H1 (cell line): ENCODE results near the gene SELENOO. TPM values are rescaled to one million over a fixed set of nuclear protein-coding genes. Genes with fewer than 3 reads are reported as not detected.
A peak's percentile ranks its signal among the peaks of the same experiment; 100 is the strongest.

Experiments used
- CTCF ChIA-PET: fragments of 300-600 bp; sonication (Branson Sonifier 250); formaldehyde crosslinking; loops from one replicate; lab custom pipeline; 2021; ENCODE audit not compliant: partially characterized antibody; lab: Charles Lee
- POLR2A ChIA-PET: fragments of 300-600 bp; sonication (Branson Sonifier 250); formaldehyde crosslinking; loops from one replicate; lab custom pipeline; 2021; ENCODE audit warnings: inconsistent platforms; ENCODE audit not compliant: partially characterized antibody; lab: Charles Lee
- DNase-seq, 2 experiments: peaks; one replicate each; pipeline versions ENCODE4 v3.0.0 to v3.0.0-alpha.2; 2010 to 2022; ENCODE audit warnings: low spot score in 2 of 2, low read depth in 1 of 2, mixed read lengths in 1 of 2
- FAIRE-seq: peaks from 2 replicates; lab custom pipeline; 2011; peaks lifted over from hg19 to GRCh38; lab: Jason Lieb, UNC
- H2AFZ ChIP-seq: 2 replicates; pipeline ENCODE4 v1.8.1; 2012; ENCODE audit warnings: low read length, inconsistent platforms
- H2AK5ac ChIP-seq: 2 replicates; pipeline ENCODE4 v1.6.1; 2013; ENCODE audit warnings: low read depth, low read length
- H2BK120ac ChIP-seq: replicated peaks from 2 replicates; pipeline ENCODE3; 2013; ENCODE audit warnings: low read depth, low read length, inconsistent platforms
- H2BK12ac ChIP-seq: 2 replicates; pipeline ENCODE4 v1.6.1; 2013; ENCODE audit warnings: low read depth, low read length
- H2BK15ac ChIP-seq: 2 replicates; pipeline ENCODE4 v1.6.1; 2013; ENCODE audit warnings: low read length
- H2BK20ac ChIP-seq: 2 replicates; pipeline ENCODE4 v1.6.1; 2013; ENCODE audit warnings: low read length
- H2BK5ac ChIP-seq: 2 replicates; pipeline ENCODE4 v1.6.1; 2013; ENCODE audit warnings: low read depth, low read length
- H3K14ac ChIP-seq: 2 replicates; pipeline ENCODE4 v1.6.1; 2013; ENCODE audit warnings: inconsistent platforms; ENCODE audit not compliant: insufficient read length
- H3K18ac ChIP-seq: 2 replicates; pipeline ENCODE4 v1.6.1; 2013; ENCODE audit warnings: low read length; ENCODE audit errors: extremely low read depth
- H3K23ac ChIP-seq: 2 replicates; pipeline ENCODE4 v1.6.1; 2013; ENCODE audit warnings: inconsistent platforms; ENCODE audit not compliant: insufficient read length
- H3K23me2 ChIP-seq: 2 replicates; pipeline ENCODE4 v1.6.1; 2013; ENCODE audit warnings: low read depth, low read length
- H3K27ac ChIP-seq: 2 replicates; pipeline ENCODE4 v1.6.1; 2011; ENCODE audit warnings: low read depth, low read length, inconsistent platforms
- H3K27me3 ChIP-seq, 4 experiments: replicated peaks in 1 of 4; 1 replicate in 1 of 4; 2 replicates in 3 of 4; pipeline versions ENCODE4 v1.6.1 to v1.8.1; 2011 to 2013; ENCODE audit warnings: low read length in 3 of 4, mild to moderate bottlenecking in 3 of 4, inconsistent platforms in 2 of 4, mixed read lengths in 2 of 4, moderate library complexity in 1 of 4; ENCODE audit not compliant: control insufficient read depth in 3 of 4, insufficient read depth in 3 of 4; ENCODE audit errors: extremely low read depth in 1 of 4
- H3K36me3 ChIP-seq, 4 experiments: 2 replicates each; pipeline versions ENCODE4 v1.6.1 to v1.8.1; 2011 to 2013; ENCODE audit warnings: mild to moderate bottlenecking in 4 of 4, low read length in 3 of 4, moderate library complexity in 2 of 4, control low read depth in 1 of 4, inconsistent platforms in 1 of 4; ENCODE audit not compliant: insufficient read depth in 4 of 4, control insufficient read depth in 2 of 4
- H3K4ac ChIP-seq: replicated peaks from 2 replicates; pipeline ENCODE3; 2013; ENCODE audit warnings: low read length, low read depth, mixed read lengths, inconsistent platforms; ENCODE audit not compliant: insufficient read length
- H3K4me1 ChIP-seq, 4 experiments: replicated peaks in 1 of 4; 1 replicate in 1 of 4; 2 replicates in 3 of 4; pipeline versions ENCODE4 v1.6.1 to v1.8.1; 2011 to 2013; ENCODE audit warnings: low read length in 3 of 4, inconsistent platforms in 2 of 4, mixed read lengths in 1 of 4; ENCODE audit not compliant: insufficient read depth in 4 of 4, control insufficient read depth in 3 of 4
- H3K4me2 ChIP-seq, 2 experiments: 2 replicates each; pipeline versions ENCODE4 v1.6.1 to v1.8.1; 2011 to 2013; ENCODE audit warnings: low read depth in 2 of 2, low read length in 2 of 2, control low read depth in 1 of 2, inconsistent platforms in 1 of 2, mild to moderate bottlenecking in 1 of 2; ENCODE audit not compliant: insufficient read depth in 1 of 2
- H3K4me3 ChIP-seq, 4 experiments: fragments of 200-600, 300-600 bp in 1 of 4; sonication (generic), shearing (Covaris generic), sonication (Bioruptor Twin) in 1 of 4; 2 replicates each; pipeline versions ENCODE4 v1.5.1 to v1.8.1; 2011 to 2016; ENCODE audit warnings: low read length in 4 of 4, low read depth in 3 of 4, control low read depth in 2 of 4, inconsistent platforms in 2 of 4, mild to moderate bottlenecking in 2 of 4, mixed read lengths in 1 of 4, moderate library complexity in 1 of 4; ENCODE audit not compliant: insufficient read depth in 2 of 4; ENCODE audit errors: extremely low read depth in 1 of 4
- H3K56ac ChIP-seq: replicated peaks from 2 replicates; pipeline ENCODE3; 2013; ENCODE audit warnings: low read depth, mild to moderate bottlenecking, mixed read lengths, low read length, inconsistent platforms; ENCODE audit not compliant: insufficient read length
- H3K79me1 ChIP-seq: 2 replicates; pipeline ENCODE4 v1.6.1; 2013; ENCODE audit warnings: low read depth, low read length, control low read depth
- H3K79me2 ChIP-seq, 2 experiments: 2 replicates each; pipeline versions ENCODE4 v1.6.1 to v1.8.1; 2012 to 2013; ENCODE audit warnings: low read length in 2 of 2, mild to moderate bottlenecking in 2 of 2, inconsistent platforms in 1 of 2; ENCODE audit not compliant: insufficient read depth in 2 of 2, control insufficient read depth in 1 of 2
- H3K9ac ChIP-seq, 4 experiments: replicated peaks in 1 of 4; 1 replicate in 1 of 4; 2 replicates in 3 of 4; pipeline versions ENCODE4 v1.6.1 to v1.8.1; 2011 to 2013; ENCODE audit warnings: low read depth in 3 of 4, low read length in 3 of 4, control low read depth in 2 of 4, mild to moderate bottlenecking in 2 of 4, moderate library complexity in 2 of 4, inconsistent platforms in 1 of 4; ENCODE audit errors: extremely low read depth in 1 of 4
- H3K9me3 ChIP-seq, 2 experiments: 2 replicates each; pipeline versions ENCODE4 v1.6.1 to v1.8.1; 2012 to 2013; ENCODE audit warnings: mild to moderate bottlenecking in 2 of 2, moderate library complexity in 2 of 2, control low read depth in 1 of 2, inconsistent platforms in 1 of 2, low read depth in 1 of 2, low read length in 1 of 2, mixed read lengths in 1 of 2; ENCODE audit not compliant: insufficient read depth in 2 of 2
- H4K20me1 ChIP-seq, 2 experiments: replicated peaks in 1 of 2; 2 replicates each; pipeline versions ENCODE3 to v1.8.1; 2011 to 2013; ENCODE audit warnings: inconsistent platforms in 2 of 2, low read length in 2 of 2, mild to moderate bottlenecking in 1 of 2; ENCODE audit not compliant: insufficient read depth in 2 of 2, control insufficient read depth in 1 of 2
- H4K5ac ChIP-seq: 2 replicates; pipeline ENCODE4 v1.6.1; 2013; ENCODE audit warnings: low read length, low read depth, mixed read lengths, inconsistent platforms; ENCODE audit not compliant: insufficient read length
- H4K8ac ChIP-seq: 2 replicates; pipeline ENCODE4 v1.8.0; 2013; ENCODE audit warnings: mild to moderate bottlenecking, moderate library complexity, low read length, inconsistent platforms; ENCODE audit not compliant: insufficient read depth; ENCODE audit errors: extremely low read depth
- H4K91ac ChIP-seq: replicated peaks from 2 replicates; pipeline ENCODE3; 2013; ENCODE audit warnings: low read length, mixed read lengths, inconsistent platforms; ENCODE audit not compliant: insufficient read length
- ASH2L ChIP-seq: fragments of 200-600, 300-600 bp; sonication (generic); IDR thresholded peaks from one replicate; pipeline ENCODE4 v1.7.1; 2017; ENCODE audit warnings: low read length
- ATF2 ChIP-seq: IDR thresholded peaks from 2 replicates; pipeline ENCODE4 v1.6.1; 2012; ENCODE audit warnings: low read length, inconsistent platforms
- CTCF ChIP-seq, 3 experiments: IDR thresholded peaks; 1 replicate in 2 of 3; 2 replicates in 1 of 3; pipeline versions ENCODE4 v1.5.1 to v1.6.1; 2011; ENCODE audit warnings: low read length in 3 of 3, mild to moderate bottlenecking in 3 of 3, inconsistent platforms in 2 of 3, low read depth in 1 of 3, moderate library complexity in 1 of 3; ENCODE audit not compliant: insufficient read depth in 1 of 3; ENCODE audit errors: control extremely low read depth in 1 of 3
- GTF2F1 ChIP-seq: IDR thresholded peaks from 2 replicates; pipeline ENCODE4 v1.6.1; 2012; ENCODE audit warnings: low read depth, low read length, improper control_type of control experiment, borderline replicate concordance
- SIRT6 ChIP-seq: IDR thresholded peaks from one replicate; pipeline ENCODE4 v1.7.1; 2012; ENCODE audit warnings: low read length, inconsistent platforms
- SP2 ChIP-seq: IDR thresholded peaks from 2 replicates; pipeline ENCODE4 v1.6.1; 2012; ENCODE audit warnings: mild to moderate bottlenecking, low read length, inconsistent platforms
- SRF ChIP-seq: IDR thresholded peaks from 2 replicates; pipeline ENCODE4 v1.6.1; 2011; ENCODE audit warnings: mild to moderate bottlenecking, low read depth, low read length, moderate library complexity
- YY1 ChIP-seq: IDR thresholded peaks from 2 replicates; pipeline ENCODE4 v1.6.1; 2011; ENCODE audit warnings: low read depth, mild to moderate bottlenecking, low read length
- WGBS, 2 experiments: shearing (Covaris generic) in 1 of 2; methylation state at CpG; one replicate each; pipeline versions ENCODE4 v1.1.6 to v1.1.7; 2013 to 2015; ENCODE audit warnings: low lambda C conversion rate in 2 of 2, mixed read lengths in 2 of 2, inconsistent platforms in 1 of 2, low coverage in 1 of 2, missing lambda C conversion rate in 1 of 2; ENCODE audit not compliant: insufficient replicate concordance in 2 of 2, insufficient coverage in 1 of 2, insufficient read length in 1 of 2; ENCODE audit errors: extremely low coverage in 1 of 2, missing lambda C conversion rate in 1 of 2; 5-methylcytosine and 5-hydroxymethylcytosine counted together
- polyA plus RNA-seq, 7 experiments: library from polyadenylated mRNA; depleted of rRNA in 3 of 7; stranded (reverse) in 5 of 7; unstranded in 2 of 7; fragments of >200 nt in 5 of 7; fragments of 200-250 nt in 2 of 7; gene quantifications; 1 replicate in 5 of 7; 2 replicates in 1 of 7; 4 replicates in 1 of 7; pipeline versions ENCODE4 v1.2.1 to v1.2.3, GENCODE V29; 2011 to 2013; ENCODE audit warnings: missing spikeins in 2 of 7, mixed read lengths in 2 of 7
- total RNA-seq: library from RNA; stranded (reverse); fragmentation: NEBNext Ultra II Directional; extraction: Animal tissue kit (Norgen Biotek cat#: 25700); gene quantifications from 2 replicates; pipeline ENCODE4 v1.2.1, GENCODE V29; 2021

The SELENOO gene
- total and polyA plus RNA-seq, 2 of the 8 experiments (the other 6 are each of a cell fraction or from before 2014, with no cell fraction given) = 18.6 to 25.1 TPM

- Histone ChIP-seq H3K4me2 (peak overlapping the region; percentile 45 to 76; a peak in 3 of 4 replicates), H4K8ac (no peak overlapping the region), H3K9ac (no peak overlapping the region), H4K91ac (no peak overlapping the region), H3K18ac (no peak overlapping the region), H3K9me3 (peaks cover 0 to 7% of the 10 kb centered on the region in 2 experiments; a peak in 1 of 4 replicates), H2BK12ac (no peak overlapping the region), H4K20me1 (peaks cover 0 to 3% of the 10 kb centered on the region in 2 experiments), H2AK5ac (no peak overlapping the region), H3K36me3 (no peaks in the 10 kb centered on the region), H3K79me1 (no peaks in the 10 kb centered on the region), H2BK5ac (no peak overlapping the region), H3K14ac (no peak overlapping the region), H2BK20ac (no peak overlapping the region), H3K4ac (peak overlapping the region; percentile 84), H4K5ac (no peak overlapping the region), H3K27ac (no peak overlapping the region), H3K23ac (no peak overlapping the region), H3K4me3 (peak overlapping the region in 3 of 4 experiments; percentile 27 to 55 (median 52); a peak in 5 of 8 replicates), H3K56ac (no peak overlapping the region), H3K27me3 (peaks cover 4 to 25% (median 16%) of the 10 kb centered on the region in 4 experiments), H2BK120ac (no peak overlapping the region), H2AFZ (no peak overlapping the region), H3K79me2 (no peaks in the 10 kb centered on the region), H2BK15ac (no peak overlapping the region), H3K23me2 (peaks cover 5% of the 10 kb centered on the region; the same call in 1 of the 2 replicates), H3K4me1 (peaks cover 0 to 9% (median 0%) of the 10 kb centered on the region in 4 experiments; a peak in 2 of 7 replicates)
- POLR2A ChIA-PET = interaction anchor here (0.7 kb wide), 1 partner anchor 15 kb away, joined by 3 read pairs; no protein-coding TSS in a partner anchor
- CTCF ChIA-PET = interaction anchor here (0.8 to 1.4 kb wide), 3 partner anchors 20 to 130 kb away, joined by 3 to 4 read pairs (median 4); no protein-coding TSS in a partner anchor
- 36% methylated on average over 25 of the region's 36 CpGs; no CpG with 5 or more reads in 1 of the 2 experiments for WGBS, 2 experiments
- no peak for FAIRE-seq
- DNase-seq = no peak
- TF ChIP-seq ATF2 (no peak), CTCF (IDR thresholded peaks at IDR 0.05; ENCODE audit: control extremely low read depth in 1 of 3, insufficient read depth in 1 of 3, low read depth in 1 of 3, low read length in 3 of 3) (no peak), YY1 (no peak), GTF2F1 (no peak), SRF (no peak), SP2 (no peak), SIRT6 (no peak), ASH2L (no peak)
Measured at GRCh38 chr22:50169181-50169759, 31.5 kb upstream of the SELENOO start.
